SK-N-MC (cell line): ENCODE measurements around the gene NCK2.

ENCODE experiments used
- DNase-seq: peaks from one replicate; pipeline ENCODE4 v3.0.0-alpha.2; 2011; ENCODE audit warnings: low read depth, low spot score
- H3K27ac ChIP-seq: fragments of 200-600 bp; sonication (generic); 2 replicates; pipeline ENCODE4 v1.5.1; 2016; ENCODE audit warnings: mixed run types
- H3K36me3 ChIP-seq: fragments of 200-600 bp; sonication (generic); 2 replicates; pipeline ENCODE4 v1.6.1; 2017; ENCODE audit warnings: antibody characterized with exemption, low read length, mixed read lengths; ENCODE audit not compliant: insufficient read depth
- H3K4me3 ChIP-seq: fragments of 200-600 bp; sonication (generic); 2 replicates; pipeline ENCODE4 v1.5.1; 2016
- H3K9ac ChIP-seq: fragments of 200-600 bp; sonication (generic); 2 replicates; pipeline ENCODE4 v1.8.0; 2017; ENCODE audit warnings: mixed run types, mixed read lengths; ENCODE audit not compliant: insufficient read length
- H3K9me3 ChIP-seq: fragments of 200-600 bp; sonication (generic); 2 replicates; pipeline ENCODE4 v1.6.1; 2017; ENCODE audit warnings: low read depth, mild to moderate bottlenecking, antibody characterized with exemption, low read length, moderate library complexity, mixed read lengths
- EZH2 ChIP-seq: fragments of 200-600 bp; sonication (generic); IDR thresholded peaks from one replicate; pipeline ENCODE4 v1.6.1; 2017; ENCODE audit warnings: antibody characterized with exemption
- FOXP2 ChIP-seq: optimal IDR thresholded peaks from 2 replicates; pipeline ENCODE3; 2011; ENCODE audit warnings: mild to moderate bottlenecking, moderate library complexity; ENCODE audit not compliant: insufficient read depth; ENCODE audit errors: extremely low read length, control extremely low read depth
- POLR2AphosphoS5 ChIP-seq: IDR thresholded peaks from 2 replicates; pipeline ENCODE4 v1.6.1; 2012; ENCODE audit warnings: mild to moderate bottlenecking, low read depth, low read length, borderline replicate concordance

The NCK2 gene

GRCh38 chr2:105812180-105813044 lies 67.7 kb downstream of the NCK2 start:
- Histone ChIP-seq H3K9me3 (no peaks in the 10 kb centered on the region), H3K9ac (no peak overlapping the region), H3K27ac (no peak overlapping the region), H3K36me3 (peaks cover 3% of the 10 kb centered on the region; the same call in 1 of the 2 replicates), H3K4me3 (no peak overlapping the region)
- TF ChIP-seq EZH2 = no peak
- TF ChIP-seq POLR2AphosphoS5 = no peak
- TF ChIP-seq FOXP2 = no peak
- DNase-seq = no peak

GRCh38 chr2:105813045-105813315 lies 68.3 kb downstream of the NCK2 start:
- no peak for DNase-seq
- peaks cover 3% of the 10 kb centered on the region; the same call in 1 of the 2 replicates for H3K36me3 ChIP-seq
- no peak overlapping the region for H3K9ac ChIP-seq
- no peak overlapping the region for H3K27ac ChIP-seq
- no peaks in the 10 kb centered on the region for H3K9me3 ChIP-seq
- TF ChIP-seq FOXP2 = no peak
- TF ChIP-seq EZH2 = no peak
- TF ChIP-seq POLR2AphosphoS5 = no peak
- H3K4me3 ChIP-seq = no peak overlapping the region

- TF ChIP-seq EZH2 (no peak), FOXP2 (no peak)
- DNase-seq = no peak
- Histone ChIP-seq H3K4me3 (no peak overlapping the region), H3K9ac (no peak overlapping the region), H3K27ac (no peak overlapping the region), H3K36me3 (peaks cover 3% of the 10 kb centered on the region; the same call in 1 of the 2 replicates), H3K9me3 (no peaks in the 10 kb centered on the region)
Measured at GRCh38 chr2:105813405-105813804, 68.7 kb downstream of the NCK2 start.

- Histone ChIP-seq H3K36me3 (peaks cover 3% of the 10 kb centered on the region; the same call in 1 of the 2 replicates), H3K9ac (no peak overlapping the region), H3K9me3 (no peaks in the 10 kb centered on the region), H3K27ac (no peak overlapping the region), H3K4me3 (no peak overlapping the region)
- TF ChIP-seq POLR2AphosphoS5 (no peak), EZH2 (no peak), FOXP2 (no peak)
- no peak for DNase-seq
Measured at GRCh38 chr2:105814291-105814940, 69.7 kb downstream of the NCK2 start.

GRCh38 chr2:105815401-105815800 lies 70.7 kb downstream of the NCK2 start:
- Histone ChIP-seq H3K36me3 (peaks cover 3% of the 10 kb centered on the region; the same call in 1 of the 2 replicates), H3K27ac (no peak overlapping the region), H3K4me3 (no peak overlapping the region), H3K9me3 (no peaks in the 10 kb centered on the region), H3K9ac (no peak overlapping the region)
- no peak for TF ChIP-seq EZH2
- no peak for TF ChIP-seq FOXP2
- TF ChIP-seq POLR2AphosphoS5 = no peak
- no peak for DNase-seq

- DNase-seq = no peak
- Histone ChIP-seq H3K9ac (no peak overlapping the region), H3K4me3 (no peak overlapping the region), H3K27ac (no peak overlapping the region), H3K36me3 (peaks cover 3% of the 10 kb centered on the region; the same call in 1 of the 2 replicates), H3K9me3 (no peaks in the 10 kb centered on the region)
- TF ChIP-seq EZH2 (no peak), FOXP2 (no peak), POLR2AphosphoS5 (no peak)
Measured at GRCh38 chr2:105820151-105820550, 75.4 kb downstream of the NCK2 start.

GRCh38 chr2:105820691-105821090 lies 76.0 kb downstream of the NCK2 start:
- TF ChIP-seq FOXP2 (no peak), POLR2AphosphoS5 (no peak), EZH2 (no peak)
- Histone ChIP-seq H3K27ac (no peak overlapping the region), H3K9ac (no peak overlapping the region)

GRCh38 chr2:105821428-105822125 lies 76.9 kb downstream of the NCK2 start:
- Histone ChIP-seq H3K9me3 (no peaks in the 10 kb centered on the region), H3K36me3 (peaks cover 3% of the 10 kb centered on the region; the same call in 1 of the 2 replicates), H3K4me3 (no peak overlapping the region), H3K27ac (no peak overlapping the region), H3K9ac (no peak overlapping the region)
- no peak for TF ChIP-seq POLR2AphosphoS5
- no peak for TF ChIP-seq EZH2
- TF ChIP-seq FOXP2 = no peak
- DNase-seq = no peak

More at GRCh38 chr2:105820691-105821090, 76.0 kb downstream of the NCK2 start:
- H3K4me3 ChIP-seq = no peak overlapping the region
- peaks cover 3% of the 10 kb centered on the region; the same call in 1 of the 2 replicates for H3K36me3 ChIP-seq
- no peaks in the 10 kb centered on the region for H3K9me3 ChIP-seq
- no peak for DNase-seq
